IPS DF 6.9 (cell line): ENCODE measurements around the gene SLX4IP.

Source experiments
- DNase-seq: peaks from one replicate; pipeline ENCODE4 v3.0.0-alpha.2; 2013; ENCODE audit warnings: low read depth, low spot score
- H3K27ac ChIP-seq: one replicate; pipeline ENCODE4 v1.5.1; 2013; ENCODE audit warnings: low read length, control low read depth
- H3K27me3 ChIP-seq: 2 replicates; pipeline ENCODE4 v1.6.1; 2013; ENCODE audit warnings: mild to moderate bottlenecking, low read length; ENCODE audit not compliant: control insufficient read depth, insufficient read depth
- H3K36me3 ChIP-seq: 2 replicates; pipeline ENCODE4 v1.6.1; 2013; ENCODE audit warnings: low read length; ENCODE audit not compliant: control insufficient read depth, insufficient read depth
- H3K4me1 ChIP-seq: 2 replicates; pipeline ENCODE4 v1.6.1; 2013; ENCODE audit warnings: low read length; ENCODE audit not compliant: control insufficient read depth, insufficient read depth
- H3K4me3 ChIP-seq: 2 replicates; pipeline ENCODE4 v1.5.1; 2013; ENCODE audit warnings: mild to moderate bottlenecking, low read length
- H3K9me3 ChIP-seq: 2 replicates; pipeline ENCODE4 v1.6.1; 2013; ENCODE audit warnings: low read length, inconsistent platforms; ENCODE audit not compliant: control insufficient read depth, insufficient read depth
- WGBS: extraction: QIAGEN DNeasy Blood & Tissue Kit; methylation state at CpG from one replicate; pipeline ENCODE4 v1.1.7; 2013; ENCODE audit warnings: mixed read lengths, missing lambda C conversion rate; ENCODE audit not compliant: insufficient read length, insufficient coverage; 5-methylcytosine and 5-hydroxymethylcytosine counted together

The SLX4IP gene

DNA sequence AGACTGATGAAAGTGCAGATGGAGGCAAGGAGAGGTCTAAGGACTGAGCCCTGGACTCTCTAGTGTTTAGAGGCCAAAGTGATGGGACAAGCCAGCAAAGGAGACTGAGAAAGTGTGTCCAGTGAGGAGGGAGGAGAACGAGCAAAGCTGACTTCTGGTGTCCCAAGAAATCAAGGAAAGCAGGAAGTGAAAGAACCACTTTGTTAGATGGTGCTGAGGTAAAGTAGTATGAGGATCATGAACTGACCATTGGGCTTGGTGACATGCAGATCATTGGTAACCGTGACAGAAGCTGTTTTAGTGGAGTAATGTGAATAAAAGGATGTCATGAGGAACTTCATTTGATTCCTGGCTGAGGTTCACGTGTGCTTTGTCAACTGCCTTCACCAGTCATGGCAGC lies 108.4 kb downstream of the SLX4IP start:
- no CpG with 5 or more reads among the region's 3 CpGs for WGBS
- H3K4me1 ChIP-seq = no peaks in the 10 kb centered on the region
- H3K36me3 ChIP-seq = no peaks in the 10 kb centered on the region
- H3K27me3 ChIP-seq = no peaks in the 10 kb centered on the region
- H3K9me3 ChIP-seq = no peaks in the 10 kb centered on the region
- no peak overlapping the region for H3K4me3 ChIP-seq
- no peak for DNase-seq
- H3K27ac ChIP-seq = no peak overlapping the region

DNA sequence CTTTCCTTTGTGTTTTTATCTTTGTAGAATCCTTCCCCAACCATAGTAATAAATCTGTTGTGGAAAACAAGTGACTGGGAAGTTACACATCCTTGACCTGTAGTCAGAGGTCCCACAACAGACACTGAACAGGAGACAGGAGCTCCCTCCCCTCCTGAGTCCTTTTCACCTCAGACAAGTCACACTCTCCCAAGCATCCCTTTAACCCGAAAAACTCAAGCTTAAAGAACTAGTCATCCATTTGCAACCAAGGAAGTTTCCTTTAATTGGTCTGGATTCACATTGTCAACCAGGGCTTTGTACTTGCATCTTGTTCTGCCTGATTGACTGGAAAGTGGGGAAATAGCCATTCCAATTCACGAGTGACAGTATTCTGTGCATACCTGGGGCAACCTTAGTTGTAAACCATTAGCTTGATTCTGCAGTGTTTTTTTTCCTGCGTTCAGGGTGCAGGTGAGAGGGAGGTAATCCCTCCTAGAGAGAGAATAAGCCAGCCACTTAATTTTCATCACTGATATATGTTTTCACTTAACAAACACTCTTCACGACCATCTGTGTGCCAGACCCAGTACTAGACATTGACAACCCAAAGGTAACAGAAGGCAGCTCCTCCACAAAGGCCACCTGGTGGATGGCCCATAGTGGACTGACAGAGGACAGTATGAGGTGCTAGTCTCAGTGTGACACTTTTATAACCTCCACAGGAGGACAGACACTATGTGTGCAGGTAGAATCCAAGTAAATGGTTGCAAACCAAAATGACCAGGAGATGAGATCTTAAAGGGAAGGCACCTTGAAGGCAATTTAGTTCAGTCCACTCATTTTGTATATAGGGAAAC lies 112.4 kb downstream of the SLX4IP start:
- no peak overlapping the region for H3K4me3 ChIP-seq
- no peaks in the 10 kb centered on the region for H3K27me3 ChIP-seq
- no peak overlapping the region for H3K27ac ChIP-seq
- peaks cover 7% of the 10 kb centered on the region for H3K4me1 ChIP-seq
- H3K36me3 ChIP-seq = no peaks in the 10 kb centered on the region
- H3K9me3 ChIP-seq = no peaks in the 10 kb centered on the region
- no peak for DNase-seq
- no CpG with 5 or more reads among the region's 4 CpGs for WGBS

DNA sequence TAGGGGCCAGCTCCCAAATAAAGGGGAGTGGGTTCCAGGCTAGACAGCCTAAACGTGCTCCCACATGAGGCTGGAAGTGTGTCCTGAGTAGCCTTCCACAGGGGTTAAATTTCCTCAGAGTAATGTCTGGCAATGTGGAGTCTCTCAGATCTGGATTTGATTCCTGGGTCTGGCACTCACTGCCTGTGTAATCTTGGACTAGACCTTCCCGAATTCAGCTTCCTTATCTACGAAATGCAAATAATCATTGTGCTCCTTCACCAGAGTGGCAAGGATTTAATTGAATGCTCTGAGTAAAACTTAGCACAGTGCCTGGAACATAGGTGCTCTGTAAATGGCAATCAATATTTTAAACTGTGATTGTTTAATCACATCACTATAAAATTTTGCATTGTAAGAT lies 114.4 kb downstream of the SLX4IP start:
- Histone ChIP-seq H3K9me3 (no peaks in the 10 kb centered on the region), H3K27ac (no peak overlapping the region), H3K36me3 (no peaks in the 10 kb centered on the region), H3K4me3 (no peak overlapping the region), H3K4me1 (peaks cover 7% of the 10 kb centered on the region), H3K27me3 (no peaks in the 10 kb centered on the region)
- DNase-seq = no peak
- no CpG with 5 or more reads among the region's 3 CpGs for WGBS

GRCh38 chr20:10550204-10551118 lies 115.4 kb downstream of the SLX4IP start:
- DNase-seq = no peak
- no peak overlapping the region for H3K27ac ChIP-seq
- no peaks in the 10 kb centered on the region for H3K27me3 ChIP-seq

DNA sequence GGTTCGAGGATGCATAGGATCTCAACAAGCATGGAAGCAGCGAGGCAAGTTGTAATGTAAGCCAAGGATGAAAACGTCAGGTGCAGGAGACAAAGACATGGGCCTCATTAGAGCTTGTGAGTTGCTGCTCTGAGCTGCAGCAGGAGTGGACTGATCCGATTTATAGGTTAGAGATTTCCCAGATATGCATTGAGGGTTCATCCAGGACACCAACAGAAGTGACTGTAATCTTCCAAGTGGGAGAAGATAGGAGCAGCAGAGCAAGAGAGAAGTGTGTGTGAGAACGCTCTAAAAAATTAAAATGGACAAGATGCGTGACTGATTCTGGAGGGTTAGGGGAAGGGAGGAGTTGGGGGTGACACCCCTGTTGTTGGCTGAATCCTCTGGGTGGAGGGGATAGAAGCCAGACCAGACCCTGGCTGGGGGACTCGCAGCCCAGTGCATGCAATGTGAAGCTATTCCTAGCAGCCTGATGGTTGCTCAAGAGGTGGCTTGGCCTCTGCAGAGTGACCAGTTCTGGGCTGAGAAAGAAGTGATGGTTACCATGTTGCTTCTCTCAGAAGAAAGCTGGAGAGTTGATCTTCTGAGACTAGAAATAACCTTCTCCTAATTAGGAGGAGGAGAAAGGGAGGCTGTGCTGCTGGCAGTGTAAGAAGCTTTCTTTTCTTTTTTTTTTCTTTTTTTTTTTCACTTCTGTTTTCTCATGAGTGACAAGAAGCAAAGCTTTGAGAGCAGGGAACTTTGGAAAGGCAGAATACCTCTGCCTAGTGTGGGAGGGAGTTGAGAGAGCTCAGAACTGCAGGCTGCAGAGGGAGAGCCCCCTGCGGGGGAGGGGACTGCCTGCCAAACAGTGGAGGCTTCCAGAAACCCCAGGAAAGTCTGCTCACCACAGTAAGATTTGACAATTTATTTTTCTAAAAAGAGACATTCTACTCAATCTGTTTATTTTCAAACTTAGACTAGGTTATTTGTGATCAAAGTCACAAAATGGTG lies 116.9 kb downstream of the SLX4IP start:
- no peak overlapping the region for H3K4me3 ChIP-seq
- WGBS = no CpG with 5 or more reads among the region's 8 CpGs
- peaks cover 7% of the 10 kb centered on the region for H3K4me1 ChIP-seq
- H3K27ac ChIP-seq = no peak overlapping the region
- no peak for DNase-seq
- no peaks in the 10 kb centered on the region for H3K27me3 ChIP-seq
- no peaks in the 10 kb centered on the region for H3K36me3 ChIP-seq
- no peaks in the 10 kb centered on the region for H3K9me3 ChIP-seq

More at GRCh38 chr20:10550204-10551118, 115.4 kb downstream of the SLX4IP start:
- Histone ChIP-seq H3K4me1 (peaks cover 7% of the 10 kb centered on the region), H3K4me3 (no peak overlapping the region), H3K36me3 (no peaks in the 10 kb centered on the region), H3K9me3 (no peaks in the 10 kb centered on the region)
- no CpG with 5 or more reads among the region's 14 CpGs for WGBS

DNA sequence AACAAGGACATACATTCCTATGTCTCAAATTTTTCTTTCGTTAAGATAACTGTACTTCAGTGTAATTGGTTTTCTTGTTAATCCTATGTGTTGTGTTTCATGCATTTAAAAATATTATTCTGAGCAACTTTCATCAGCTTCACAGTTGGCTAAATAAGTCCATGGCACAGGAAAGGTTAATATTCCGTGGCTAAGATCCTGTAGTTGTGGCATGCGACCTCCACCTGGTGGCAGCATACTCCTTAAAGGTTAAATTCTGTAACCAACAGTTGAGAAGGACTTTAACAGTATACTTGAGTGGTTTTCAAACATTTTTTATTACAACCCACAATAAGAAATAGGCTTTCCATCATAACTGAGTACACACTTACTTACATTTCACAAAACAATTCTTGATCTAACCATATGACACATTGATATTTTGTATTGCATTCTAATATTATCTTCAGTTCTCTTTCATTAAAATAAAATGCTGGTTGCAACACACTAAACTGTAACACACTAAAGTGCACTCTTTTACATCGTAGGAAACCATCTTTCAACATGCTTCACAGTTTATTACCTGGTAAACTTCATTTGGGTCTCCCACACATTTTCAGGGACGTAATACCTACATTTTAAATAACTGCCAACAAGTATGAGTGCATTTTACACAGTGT lies 118.3 kb downstream of the SLX4IP start:
- no peaks in the 10 kb centered on the region for H3K27me3 ChIP-seq

GRCh38 chr20:10554285-10554684 lies 119.2 kb downstream of the SLX4IP start:
- Histone ChIP-seq H3K36me3 (no peaks in the 10 kb centered on the region), H3K27me3 (no peaks in the 10 kb centered on the region), H3K4me1 (peaks cover 9% of the 10 kb centered on the region), H3K27ac (no peak overlapping the region), H3K4me3 (no peak overlapping the region), H3K9me3 (no peaks in the 10 kb centered on the region)
- WGBS = no CpG with 5 or more reads among the region's 2 CpGs
- no peak for DNase-seq

More for the DNA sequence above, 118.3 kb downstream of the SLX4IP start:
- Histone ChIP-seq H3K36me3 (no peaks in the 10 kb centered on the region), H3K4me3 (no peak overlapping the region), H3K9me3 (no peaks in the 10 kb centered on the region), H3K27ac (no peak overlapping the region), H3K4me1 (peaks cover 7% of the 10 kb centered on the region)
- DNase-seq = peak; percentile 45
- no CpG with 5 or more reads among the region's 5 CpGs for WGBS

GRCh38 chr20:10555393-10555792 lies 120.3 kb downstream of the SLX4IP start:
- H3K4me1 ChIP-seq = peaks cover 7% of the 10 kb centered on the region

DNA sequence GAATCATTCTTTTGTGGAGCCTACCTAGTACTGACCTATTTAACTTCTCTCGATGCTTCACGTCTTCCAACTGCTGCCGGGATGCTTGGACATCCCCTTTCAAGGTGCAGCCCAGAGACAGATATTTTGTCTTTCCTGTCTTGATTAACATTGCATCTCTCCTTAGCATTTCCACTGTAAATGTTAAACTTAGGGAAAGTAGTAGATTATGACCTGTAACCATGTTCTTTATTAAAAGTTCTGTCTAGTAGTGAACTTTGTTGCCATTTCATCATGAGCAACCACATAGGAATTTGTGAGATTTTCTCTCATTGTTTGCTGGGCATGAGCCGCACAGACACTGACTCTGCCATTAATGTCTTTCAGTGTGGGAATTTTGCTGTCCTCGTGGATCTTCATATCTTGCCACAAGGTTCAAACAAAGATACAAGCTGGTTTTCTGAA lies 120.8 kb downstream of the SLX4IP start:
- Histone ChIP-seq H3K4me1 (peaks cover 4% of the 10 kb centered on the region; the same call in 1 of the 2 replicates), H3K4me3 (no peak overlapping the region), H3K27ac (no peak overlapping the region), H3K9me3 (no peaks in the 10 kb centered on the region), H3K36me3 (no peaks in the 10 kb centered on the region), H3K27me3 (no peaks in the 10 kb centered on the region)
- no peak for DNase-seq
- WGBS = no CpG with 5 or more reads among the region's 5 CpGs

More at GRCh38 chr20:10555393-10555792, 120.3 kb downstream of the SLX4IP start:
- WGBS = no CpG with 5 or more reads among the region's 3 CpGs
- Histone ChIP-seq H3K27ac (no peak overlapping the region), H3K9me3 (no peaks in the 10 kb centered on the region), H3K27me3 (no peaks in the 10 kb centered on the region), H3K4me3 (no peak overlapping the region), H3K36me3 (no peaks in the 10 kb centered on the region)
- DNase-seq = no peak
